GM12864 (cell line): ENCODE data around the gene FMN2.

ENCODE experiments used
- DNase-seq: peaks from one replicate; pipeline ENCODE4 v3.0.0-alpha.2; 2011; ENCODE audit warnings: low read depth
- H3K4me3 ChIP-seq: 2 replicates; pipeline ENCODE4 v1.5.1; 2011; ENCODE audit warnings: mild to moderate bottlenecking, low read depth, low read length, control low read depth
- CTCF ChIP-seq: IDR thresholded peaks from 2 replicates; pipeline ENCODE4 v1.5.1; 2011; ENCODE audit warnings: low read depth, mild to moderate bottlenecking, moderate library complexity, low read length, control low read depth, inconsistent platforms; ENCODE audit errors: missing control alignments

FMN2 gene

GRCh38 chr1:240149484-240150094 lies 57.9 kb downstream of the FMN2 start:
- no peak for DNase-seq
- peak; percentile 58 for TF ChIP-seq CTCF
- H3K4me3 ChIP-seq, result no peak overlapping the region

- TF ChIP-seq CTCF, result no peak
- no peak overlapping the region for H3K4me3 ChIP-seq
- no peak for DNase-seq
Observed at GRCh38 chr1:240151136-240151735, 59.6 kb downstream of the FMN2 start.

- no peak for DNase-seq
- H3K4me3 ChIP-seq, result no peak overlapping the region
- no peak for TF ChIP-seq CTCF
Observed at GRCh38 chr1:240152611-240153297, 61.1 kb downstream of the FMN2 start.

- no peak overlapping the region for H3K4me3 ChIP-seq
- TF ChIP-seq CTCF, result no peak
- DNase-seq, result no peak
Observed at GRCh38 chr1:240155605-240156004, 63.9 kb downstream of the FMN2 start.

GRCh38 chr1:240164742-240165141 lies 73.1 kb downstream of the FMN2 start:
- H3K4me3 ChIP-seq, result no peak overlapping the region
- no peak for TF ChIP-seq CTCF

GRCh38 chr1:240169188-240169587 lies 77.5 kb downstream of the FMN2 start:
- peak; percentile 26 for TF ChIP-seq CTCF
- no peak overlapping the region for H3K4me3 ChIP-seq
- no peak for DNase-seq

More at GRCh38 chr1:240164742-240165141, 73.1 kb downstream of the FMN2 start:
- DNase-seq, result no peak
